Duodenal mucosa (tissue), 2 donors: ENCODE results near the gene SLC38A2.
A peak's percentile ranks its signal among the peaks of the same experiment; 100 is the strongest.

ENCODE experiments used
- H3K27ac ChIP-seq: one replicate; pipeline ENCODE4 v1.7.0; 2013; ENCODE audit warnings: low read depth, low read length
- H3K27me3 ChIP-seq, 2 donors: one replicate each; pipeline ENCODE4 v1.7.0; 2013; ENCODE audit warnings: low read length in 2 of 2, control low read depth in 1 of 2; ENCODE audit not compliant: insufficient read depth in 2 of 2, control insufficient read depth in 1 of 2
- H3K36me3 ChIP-seq, 2 donors: one replicate each; pipeline ENCODE4 v1.7.0; 2013; ENCODE audit warnings: low read length in 2 of 2, control low read depth in 1 of 2; ENCODE audit not compliant: insufficient read depth in 2 of 2, control insufficient read depth in 1 of 2
- H3K4me1 ChIP-seq, 2 donors: one replicate each; pipeline ENCODE4 v1.7.0; 2013; ENCODE audit warnings: low read length in 2 of 2, control low read depth in 1 of 2; ENCODE audit not compliant: insufficient read depth in 2 of 2, control insufficient read depth in 1 of 2
- H3K4me3 ChIP-seq, 2 donors: one replicate each; pipeline ENCODE4 v1.7.0; 2013; ENCODE audit warnings: low read length in 2 of 2, low read depth in 1 of 2
- H3K9ac ChIP-seq, 2 donors: one replicate each; pipeline ENCODE4 v1.7.0; 2013; ENCODE audit warnings: low read length in 2 of 2, low read depth in 1 of 2
- H3K9me3 ChIP-seq, 2 donors: one replicate each; pipeline ENCODE4 v1.7.0; 2013; ENCODE audit warnings: low read length in 2 of 2, control low read depth in 1 of 2; ENCODE audit not compliant: control insufficient read depth in 1 of 2

Gene SLC38A2

DNA sequence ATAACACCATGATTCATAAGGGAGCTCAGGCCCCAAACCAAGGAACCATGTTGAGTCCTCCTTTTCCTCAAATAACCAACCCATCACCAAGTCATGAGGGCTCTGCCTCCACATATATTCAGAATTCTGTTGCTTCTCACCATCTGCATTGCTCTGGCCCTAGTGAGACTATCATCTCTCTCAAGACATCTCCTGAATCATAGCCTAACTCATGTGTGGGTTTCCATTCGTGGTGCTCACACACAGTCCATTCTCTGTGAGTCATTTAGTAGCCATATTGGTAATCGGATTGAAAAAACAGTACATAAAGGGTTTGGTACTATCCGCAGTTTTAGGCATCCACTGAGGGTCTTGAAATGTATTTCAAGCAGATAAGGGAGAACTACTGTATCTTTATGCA is 5.1 kb upstream of the SLC38A2 start:
- Histone ChIP-seq H3K27ac (no peak overlapping the region), H3K4me3 (no peak overlapping the region), H3K9me3 (no peaks in the 10 kb centered on the region), H3K27me3 (no peaks in the 10 kb centered on the region), H3K4me1 (peaks cover 12 to 23% of the 10 kb centered on the region in 2 donors), H3K36me3 (no peaks in the 10 kb centered on the region), H3K9ac (no peak overlapping the region)

DNA sequence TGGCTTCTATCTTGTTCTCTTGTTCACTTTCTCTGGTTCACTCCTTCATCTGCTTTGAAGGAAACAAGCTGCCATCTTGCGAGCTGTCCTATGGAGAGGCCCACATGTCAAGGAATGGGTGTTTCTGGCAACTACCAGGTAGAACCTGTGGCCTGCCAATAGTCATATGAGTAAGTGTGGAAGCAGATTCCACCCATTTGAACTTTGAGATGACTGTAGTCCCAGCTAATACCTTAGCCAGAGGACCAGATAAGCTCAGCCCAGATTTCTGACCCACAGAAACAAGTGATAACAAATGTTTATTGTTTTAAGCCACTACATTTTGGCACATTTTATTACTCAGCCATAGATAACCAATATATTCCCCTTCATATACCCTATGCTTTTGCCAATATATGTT is 4.0 kb upstream of the SLC38A2 start:
- Histone ChIP-seq H3K27me3 (no peaks in the 10 kb centered on the region), H3K36me3 (no peaks in the 10 kb centered on the region), H3K9ac (no peak overlapping the region), H3K4me3 (no peak overlapping the region), H3K9me3 (no peaks in the 10 kb centered on the region), H3K4me1 (peaks cover 6 to 19% of the 10 kb centered on the region in 2 donors), H3K27ac (no peak overlapping the region)

DNA sequence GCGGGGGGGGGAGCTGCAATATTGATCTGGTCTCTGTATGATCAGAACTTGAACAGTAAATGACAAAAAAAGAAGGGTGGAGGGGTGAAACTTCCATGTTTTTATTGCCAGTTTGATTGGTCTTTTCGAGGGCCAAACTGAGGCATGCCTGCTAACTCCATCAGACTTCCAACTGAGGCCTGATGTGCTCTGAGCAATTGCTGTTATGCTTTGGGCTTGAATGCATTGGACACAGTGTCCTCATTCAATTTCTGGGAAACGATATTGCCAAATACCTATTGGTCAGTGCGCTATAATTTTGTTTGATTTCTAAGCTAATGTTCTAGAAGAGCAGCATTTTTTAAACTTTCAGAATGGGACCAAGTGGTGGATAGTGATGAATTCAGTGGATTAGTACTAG is 2.1 kb upstream of the SLC38A2 start:
- Histone ChIP-seq H3K27me3 (no peaks in the 10 kb centered on the region), H3K9ac (no peak overlapping the region), H3K27ac (no peak overlapping the region), H3K9me3 (no peaks in the 10 kb centered on the region), H3K4me3 (no peak overlapping the region), H3K4me1 (peaks cover 15 to 26% of the 10 kb centered on the region in 2 donors), H3K36me3 (peaks cover 1 to 8% of the 10 kb centered on the region in 2 donors)

DNA sequence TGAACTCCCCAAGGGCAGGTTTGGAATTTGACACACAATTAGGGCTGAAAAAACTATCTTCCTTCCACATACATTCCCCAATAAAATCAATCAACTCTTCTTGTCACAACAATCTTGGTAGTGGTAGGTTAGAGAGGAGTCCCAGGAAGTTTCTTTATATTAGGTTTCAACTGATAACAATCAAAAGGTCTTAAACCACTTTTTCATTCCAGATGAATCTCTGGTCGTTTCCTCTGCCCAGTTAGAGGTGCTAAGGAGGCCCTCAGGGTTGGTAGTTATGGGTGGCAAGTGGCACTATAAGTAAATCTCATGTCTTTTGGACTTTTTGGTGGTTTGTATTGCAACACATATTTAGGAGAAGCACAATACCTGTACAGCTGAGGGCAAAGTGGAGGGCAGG is 1.7 kb upstream of the SLC38A2 start:
- Histone ChIP-seq H3K9me3 (no peaks in the 10 kb centered on the region), H3K9ac (no peak overlapping the region), H3K4me3 (no peak overlapping the region), H3K36me3 (peaks cover 5 to 10% of the 10 kb centered on the region in 2 donors), H3K4me1 (peaks cover 19 to 30% of the 10 kb centered on the region in 2 donors), H3K27ac (no peak overlapping the region), H3K27me3 (no peaks in the 10 kb centered on the region)

DNA sequence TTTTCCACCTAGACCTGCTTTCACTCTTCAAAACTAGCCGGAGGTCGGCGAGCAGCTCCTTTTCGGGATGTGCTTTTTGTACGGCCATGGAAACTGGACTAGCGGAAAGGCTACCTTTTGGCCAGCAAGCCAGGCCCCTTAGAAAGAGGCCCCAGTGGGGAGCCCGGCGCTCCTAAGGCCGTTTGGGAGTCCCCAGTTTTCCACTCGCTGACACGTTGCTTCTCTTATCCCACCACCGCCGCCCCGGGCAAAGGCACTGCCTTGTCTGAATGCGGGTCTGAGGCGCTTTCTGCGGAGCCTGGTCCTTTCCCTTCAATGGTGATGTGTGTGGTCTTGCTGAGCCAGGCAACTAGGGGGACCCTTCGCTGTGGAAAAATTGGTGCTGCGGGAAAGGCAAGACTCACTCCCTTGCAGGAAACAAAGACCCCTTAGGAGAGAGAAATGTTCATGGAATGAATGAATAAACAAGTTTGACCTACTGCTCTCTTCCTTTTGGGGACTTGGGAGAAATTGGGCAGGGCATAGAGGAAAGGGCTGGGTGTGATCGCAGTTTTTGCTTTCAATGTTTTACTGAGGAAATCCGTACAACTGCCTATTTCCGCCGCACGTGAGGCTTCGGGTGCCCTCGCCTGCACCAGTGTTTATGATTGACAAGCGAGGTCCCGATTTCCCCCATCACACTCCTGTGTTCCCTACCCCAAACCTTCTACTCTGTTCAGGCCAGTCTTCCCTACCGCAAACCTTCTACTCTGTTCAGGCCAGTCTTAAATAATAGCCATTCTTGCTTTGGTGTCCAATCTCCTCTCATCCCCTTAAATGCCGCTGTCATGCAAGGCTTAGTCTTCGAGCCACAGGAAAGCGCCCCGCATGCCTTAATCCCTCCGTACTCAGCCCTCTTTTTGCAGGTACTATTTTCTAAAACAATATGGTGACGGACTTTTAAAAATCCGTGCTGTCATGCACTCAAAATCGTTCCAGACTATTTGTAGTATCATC is 1.0 kb upstream of the SLC38A2 start:
- H3K4me1 ChIP-seq: peaks cover 26 to 38% of the 10 kb centered on the region in 2 donors
- no peaks in the 10 kb centered on the region for H3K27me3 ChIP-seq
- H3K9ac ChIP-seq: peak overlapping the region; percentile 86 to 98
- peak overlapping the region; percentile 87 for H3K27ac ChIP-seq
- H3K9me3 ChIP-seq: no peaks in the 10 kb centered on the region
- peaks cover 8 to 18% of the 10 kb centered on the region in 2 donors for H3K36me3 ChIP-seq
- H3K4me3 ChIP-seq: peak overlapping the region; percentile 84 to 96

DNA sequence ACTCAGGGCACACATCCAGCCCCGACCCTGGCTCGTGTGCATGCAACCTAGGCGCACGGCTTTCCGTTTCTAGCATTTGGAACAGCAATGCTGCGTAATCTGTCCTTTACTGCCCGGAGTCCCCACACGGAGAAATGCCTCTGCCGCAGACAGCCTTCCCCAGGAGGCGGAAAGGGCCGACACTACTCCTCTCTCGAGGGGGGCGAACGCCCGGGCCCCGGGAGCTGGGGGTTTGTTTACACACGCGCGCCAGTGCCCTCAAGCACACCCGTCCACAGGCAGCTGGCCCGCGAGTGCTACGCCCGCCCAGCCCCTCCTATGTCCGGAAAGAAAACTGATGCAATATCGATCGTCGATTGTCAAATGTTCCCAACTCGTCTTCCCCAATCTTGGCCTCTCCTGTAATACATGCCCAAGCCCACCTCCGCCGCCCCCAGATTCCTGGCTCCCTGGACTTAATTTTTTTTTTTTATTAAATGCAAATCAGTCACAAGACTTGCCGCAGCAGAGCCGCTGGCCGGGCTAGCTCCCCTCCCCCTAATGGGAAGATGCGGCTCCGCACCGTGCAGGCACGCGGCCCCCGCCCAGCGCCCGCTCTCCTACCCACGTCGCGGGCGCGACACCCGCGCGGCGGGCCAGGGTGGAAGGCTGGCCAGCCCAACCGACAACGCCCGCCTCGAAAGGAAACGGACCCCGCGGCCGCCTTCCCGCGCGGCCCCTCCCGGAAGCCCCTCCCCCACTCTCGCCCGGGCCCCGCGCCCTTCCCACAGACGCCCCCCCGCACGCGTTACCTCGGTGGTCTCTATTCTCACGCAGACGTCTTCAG is 642 bp downstream of the SLC38A2 start:
- Histone ChIP-seq H3K27ac (peak overlapping the region; percentile 96), H3K4me1 (peaks cover 43 to 51% of the 10 kb centered on the region in 2 donors), H3K9ac (peak overlapping the region; percentile 95 to 98), H3K27me3 (no peaks in the 10 kb centered on the region), H3K9me3 (no peaks in the 10 kb centered on the region), H3K4me3 (peak overlapping the region; percentile 88 to 96), H3K36me3 (peaks cover 15 to 32% of the 10 kb centered on the region in 2 donors)

DNA sequence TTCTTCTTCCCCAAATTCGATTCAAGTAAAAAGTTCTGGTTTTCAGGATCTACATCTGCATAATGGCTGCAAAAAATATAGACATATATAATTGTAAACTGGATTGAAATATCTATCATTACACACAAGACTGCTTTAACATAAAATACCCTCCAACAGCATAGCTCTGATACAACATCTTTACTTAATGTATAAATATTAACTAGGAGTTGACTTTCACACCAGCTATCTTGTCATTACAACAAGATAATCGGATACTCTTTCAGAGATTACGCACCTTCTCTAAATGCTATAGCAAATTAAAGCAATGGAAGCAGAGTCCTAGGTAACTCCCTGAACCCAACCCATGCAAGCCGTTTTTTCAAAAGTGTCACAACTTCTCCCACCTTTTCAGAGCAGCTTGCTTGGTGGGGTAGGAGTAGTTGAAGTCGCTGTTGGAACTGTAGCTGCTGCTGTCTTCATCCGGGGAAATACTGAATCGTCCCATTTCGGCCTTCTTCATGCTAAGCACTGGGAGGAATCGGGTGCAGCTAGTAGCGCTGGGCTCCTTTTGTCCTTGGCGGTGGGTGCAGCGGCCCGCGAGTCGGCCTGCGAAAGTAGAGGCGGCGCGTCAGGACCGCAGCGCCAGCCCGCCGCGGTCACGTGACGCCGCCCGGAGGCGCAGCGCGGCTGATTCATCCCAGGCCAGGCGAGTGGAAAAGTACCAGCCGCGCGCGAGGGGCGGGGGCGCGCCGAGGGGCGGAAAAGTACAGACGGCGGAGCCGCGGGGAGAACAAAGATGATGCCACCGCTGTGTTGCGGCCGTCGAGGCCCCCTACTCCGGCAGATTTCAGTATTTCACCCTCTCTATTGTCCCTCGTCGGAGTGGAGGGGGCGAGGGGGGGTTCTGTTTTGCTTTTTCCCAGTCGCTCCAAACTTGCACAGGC is 1.5 kb downstream of the SLC38A2 start:
- H3K9ac ChIP-seq: peak overlapping the region; percentile 95 to 98
- H3K27me3 ChIP-seq: no peaks in the 10 kb centered on the region
- H3K9me3 ChIP-seq: no peaks in the 10 kb centered on the region
- H3K4me3 ChIP-seq: peak overlapping the region; percentile 88 to 96
- H3K4me1 ChIP-seq: peaks cover 51% of the 10 kb centered on the region in 2 donors
- H3K27ac ChIP-seq: peak overlapping the region; percentile 96
- peaks cover 22 to 40% of the 10 kb centered on the region in 2 donors for H3K36me3 ChIP-seq

DNA sequence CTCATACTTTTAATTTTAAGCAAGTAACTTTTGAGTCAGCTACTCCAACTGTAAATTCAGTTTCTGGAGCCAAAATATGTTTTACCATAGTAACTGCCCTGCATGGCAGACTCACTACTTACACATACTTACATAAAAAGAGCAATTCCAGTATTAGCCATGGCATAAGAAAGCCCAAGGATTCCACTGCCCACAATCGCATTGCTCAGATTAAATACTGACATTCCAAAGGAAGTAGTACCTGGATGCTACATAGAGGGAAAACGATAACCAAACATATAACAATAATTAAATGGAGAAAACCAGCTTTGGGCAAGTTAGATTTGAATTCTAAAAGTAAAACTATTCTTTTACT is 2.2 kb downstream of the SLC38A2 start:
- H3K27ac ChIP-seq: no peak overlapping the region
- H3K4me1 ChIP-seq: peaks cover 58% of the 10 kb centered on the region in 2 donors
- peaks cover 27 to 45% of the 10 kb centered on the region in 2 donors for H3K36me3 ChIP-seq
- H3K9ac ChIP-seq: peak overlapping the region; percentile 95 to 98
- H3K9me3 ChIP-seq: no peaks in the 10 kb centered on the region
- H3K27me3 ChIP-seq: no peaks in the 10 kb centered on the region
- H3K4me3 ChIP-seq: peak overlapping the region; percentile 88 to 96

DNA sequence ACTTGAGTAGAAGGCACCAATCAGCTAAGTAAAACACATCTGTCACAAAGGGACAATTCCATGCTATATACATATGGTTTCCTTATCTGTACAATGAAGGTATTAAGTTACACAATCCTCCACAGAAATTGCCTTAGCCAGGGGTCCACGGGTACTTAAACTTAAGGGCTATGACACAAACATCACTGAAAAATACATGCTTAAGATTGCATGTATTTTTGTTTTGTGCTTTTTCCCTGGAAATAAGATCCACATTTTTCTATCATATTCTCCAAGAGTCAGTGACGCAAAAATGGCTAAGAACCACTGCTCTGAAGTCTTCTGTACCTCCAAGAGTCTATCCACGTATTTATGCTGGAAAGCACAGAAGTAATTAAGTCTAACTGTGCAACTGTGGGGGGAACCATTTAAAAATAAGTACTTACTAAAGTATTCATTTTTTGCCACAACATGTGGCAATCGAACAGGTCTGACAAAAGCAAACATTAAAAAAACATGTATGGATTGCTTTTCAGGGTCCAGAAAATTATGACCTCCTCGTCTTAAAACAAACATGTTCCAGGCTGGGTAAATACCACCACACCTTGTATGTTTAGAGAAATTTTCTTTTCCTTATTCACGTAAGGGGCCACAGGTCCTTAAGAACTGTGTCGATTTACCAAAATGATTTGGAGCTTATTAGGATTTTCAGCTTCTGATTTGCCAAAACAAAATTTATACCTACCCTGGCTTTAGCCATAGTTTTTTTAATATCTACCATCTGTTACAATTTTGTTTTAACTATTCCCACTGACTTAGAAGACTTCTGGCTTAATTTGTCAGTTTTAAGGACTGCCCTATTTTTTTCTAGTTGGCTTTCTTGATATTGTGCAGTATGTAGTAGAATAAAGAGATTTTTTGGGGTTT is 2.8 kb downstream of the SLC38A2 start:
- Histone ChIP-seq H3K4me1 (peaks cover 63 to 65% of the 10 kb centered on the region in 2 donors), H3K4me3 (peak overlapping the region; percentile 88 to 96), H3K27me3 (no peaks in the 10 kb centered on the region), H3K36me3 (peaks cover 27 to 52% of the 10 kb centered on the region in 2 donors), H3K9me3 (no peaks in the 10 kb centered on the region), H3K9ac (peak overlapping the region; percentile 29 to 98), H3K27ac (no peak overlapping the region)
